ENCODE results near the gene FZD1.

Gene FZD1

DNA sequence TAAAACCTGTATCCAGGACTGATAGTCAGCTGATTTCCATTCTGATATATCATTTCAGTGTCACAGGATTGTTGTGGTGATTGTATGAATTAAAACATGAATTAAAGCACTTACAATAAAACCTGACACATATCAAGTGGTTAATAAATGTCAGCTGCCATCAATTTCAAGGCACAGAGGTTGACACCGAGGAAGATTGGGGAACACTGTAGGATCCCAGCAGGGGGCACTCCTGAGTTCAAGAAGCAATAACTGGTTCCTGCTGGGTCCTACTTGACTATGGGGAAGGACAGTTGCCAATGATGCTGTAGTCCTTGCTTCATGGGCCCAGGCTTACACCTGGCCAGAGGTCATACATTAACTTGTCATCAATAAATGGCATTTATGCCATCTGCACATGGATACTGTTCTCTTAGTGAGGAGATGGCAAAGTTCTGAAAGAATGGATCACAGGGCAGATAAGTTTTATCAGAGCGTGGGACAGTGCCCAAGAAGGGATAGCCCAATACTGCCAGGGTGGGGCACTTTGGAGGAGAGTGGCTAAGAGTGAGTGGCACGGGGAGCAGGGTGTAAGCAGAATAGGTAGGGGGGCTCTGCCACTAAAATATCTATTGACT is 24.1 kb downstream of the FZD1 start:
- H3K27ac ChIP-seq (ENCODE audit: low read depth, low read length), result no peak overlapping the region
- no peaks in the 10 kb centered on the region; the same call in 1 of the 2 replicates for H3K27me3 ChIP-seq (ENCODE audit: insufficient read depth, low read length)
- H3K4me3 ChIP-seq (ENCODE audit: low read length), result no peak overlapping the region
- no peak overlapping the region for H3K9ac ChIP-seq (ENCODE audit: low read depth, low read length)
- peaks cover 8% of the 10 kb centered on the region; the same call in 1 of the 2 replicates for H3K4me1 ChIP-seq (ENCODE audit: insufficient read depth, low read length)
- 73% methylated on average over 3 of the region's 3 CpGs for WGBS
- no peaks in the 10 kb centered on the region for H3K9me3 ChIP-seq (ENCODE audit: insufficient read depth, low read depth, low read length)
- no peaks in the 10 kb centered on the region for H3K36me3 ChIP-seq (ENCODE audit: insufficient read depth, low read length)

GRCh38 chr7:91289633-91290254 is 25.5 kb downstream of the FZD1 start:
- Histone ChIP-seq H3K27me3 (ENCODE audit: insufficient read depth, low read length) (no peaks in the 10 kb centered on the region; the same call in 1 of the 2 replicates), H3K36me3 (ENCODE audit: insufficient read depth, low read length) (no peaks in the 10 kb centered on the region), H3K4me3 (ENCODE audit: low read length) (no peak overlapping the region), H3K9ac (ENCODE audit: low read depth, low read length) (no peak overlapping the region), H3K4me1 (ENCODE audit: insufficient read depth, low read length) (peaks cover 8% of the 10 kb centered on the region; the same call in 1 of the 2 replicates), H3K27ac (ENCODE audit: low read depth, low read length) (no peak overlapping the region), H3K9me3 (ENCODE audit: insufficient read depth, low read depth, low read length) (no peaks in the 10 kb centered on the region)
- WGBS, result 82% methylated on average over 4 of the region's 5 CpGs

GRCh38 chr7:91291302-91291701 is 27.1 kb downstream of the FZD1 start:
- H3K9ac ChIP-seq (ENCODE audit: low read depth, low read length), result no peak overlapping the region
- H3K4me3 ChIP-seq (ENCODE audit: low read length), result no peak overlapping the region
- no peak overlapping the region for H3K27ac ChIP-seq (ENCODE audit: low read depth, low read length)
- no peaks in the 10 kb centered on the region for H3K9me3 ChIP-seq (ENCODE audit: insufficient read depth, low read depth, low read length)
- no peaks in the 10 kb centered on the region; the same call in 1 of the 2 replicates for H3K27me3 ChIP-seq (ENCODE audit: insufficient read depth, low read length)
- no peaks in the 10 kb centered on the region for H3K36me3 ChIP-seq (ENCODE audit: insufficient read depth, low read length)
- WGBS, result 95% methylated on average over 5 of the region's 5 CpGs
- H3K4me1 ChIP-seq (ENCODE audit: insufficient read depth, low read length), result peaks cover 5% of the 10 kb centered on the region; the same call in 1 of the 2 replicates

GRCh38 chr7:91291902-91292301 is 27.7 kb downstream of the FZD1 start:
- H3K9ac ChIP-seq (ENCODE audit: low read depth, low read length), result no peak overlapping the region
- H3K36me3 ChIP-seq (ENCODE audit: insufficient read depth, low read length), result no peaks in the 10 kb centered on the region
- H3K27me3 ChIP-seq (ENCODE audit: insufficient read depth, low read length), result no peaks in the 10 kb centered on the region
- H3K9me3 ChIP-seq (ENCODE audit: insufficient read depth, low read depth, low read length), result no peaks in the 10 kb centered on the region
- WGBS, result 88% methylated on average over 1 of the region's 1 CpG
- no peaks in the 10 kb centered on the region for H3K4me1 ChIP-seq (ENCODE audit: insufficient read depth, low read length)
- no peak overlapping the region for H3K4me3 ChIP-seq (ENCODE audit: low read length)
- no peak overlapping the region for H3K27ac ChIP-seq (ENCODE audit: low read depth, low read length)

GRCh38 chr7:91292506-91292905 is 28.3 kb downstream of the FZD1 start:
- Histone ChIP-seq H3K4me1 (ENCODE audit: insufficient read depth, low read length) (no peaks in the 10 kb centered on the region), H3K9me3 (ENCODE audit: insufficient read depth, low read depth, low read length) (no peaks in the 10 kb centered on the region), H3K27ac (ENCODE audit: low read depth, low read length) (no peak overlapping the region), H3K27me3 (ENCODE audit: insufficient read depth, low read length) (no peaks in the 10 kb centered on the region), H3K4me3 (ENCODE audit: low read length) (no peak overlapping the region), H3K36me3 (ENCODE audit: insufficient read depth, low read length) (no peaks in the 10 kb centered on the region), H3K9ac (ENCODE audit: low read depth, low read length) (no peak overlapping the region)
- WGBS, result 92% methylated on average over 1 of the region's 1 CpG

GRCh38 chr7:91293136-91293535 is 28.9 kb downstream of the FZD1 start:
- Histone ChIP-seq H3K27me3 (ENCODE audit: insufficient read depth, low read length) (no peaks in the 10 kb centered on the region), H3K36me3 (ENCODE audit: insufficient read depth, low read length) (no peaks in the 10 kb centered on the region), H3K9ac (ENCODE audit: low read depth, low read length) (no peak overlapping the region), H3K27ac (ENCODE audit: low read depth, low read length) (no peak overlapping the region), H3K9me3 (ENCODE audit: insufficient read depth, low read depth, low read length) (no peaks in the 10 kb centered on the region), H3K4me3 (ENCODE audit: low read length) (no peak overlapping the region), H3K4me1 (ENCODE audit: insufficient read depth, low read length) (no peaks in the 10 kb centered on the region)
- WGBS, result 91% methylated on average over 2 of the region's 2 CpGs

DNA sequence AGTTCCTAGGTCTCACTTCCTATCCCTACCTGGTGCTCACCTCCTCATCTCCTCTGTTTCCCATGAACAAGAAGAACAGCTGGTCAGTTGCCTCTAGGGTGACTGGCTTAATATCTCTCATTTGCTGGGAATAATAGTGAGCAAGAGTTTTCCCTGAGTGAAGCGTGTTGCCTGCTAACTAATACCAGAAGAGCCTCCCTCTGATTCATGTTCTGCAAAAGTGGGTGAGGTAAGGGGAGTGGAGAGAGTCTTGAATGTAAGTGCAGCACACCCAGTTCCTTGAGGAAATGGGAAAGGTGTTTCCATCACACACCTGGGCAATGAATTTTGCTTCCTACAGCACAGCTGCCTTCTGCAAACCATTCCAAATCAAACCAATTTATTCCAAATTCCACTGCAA is 29.6 kb downstream of the FZD1 start:
- 89% methylated on average over 1 of the region's 1 CpG for WGBS

DNA sequence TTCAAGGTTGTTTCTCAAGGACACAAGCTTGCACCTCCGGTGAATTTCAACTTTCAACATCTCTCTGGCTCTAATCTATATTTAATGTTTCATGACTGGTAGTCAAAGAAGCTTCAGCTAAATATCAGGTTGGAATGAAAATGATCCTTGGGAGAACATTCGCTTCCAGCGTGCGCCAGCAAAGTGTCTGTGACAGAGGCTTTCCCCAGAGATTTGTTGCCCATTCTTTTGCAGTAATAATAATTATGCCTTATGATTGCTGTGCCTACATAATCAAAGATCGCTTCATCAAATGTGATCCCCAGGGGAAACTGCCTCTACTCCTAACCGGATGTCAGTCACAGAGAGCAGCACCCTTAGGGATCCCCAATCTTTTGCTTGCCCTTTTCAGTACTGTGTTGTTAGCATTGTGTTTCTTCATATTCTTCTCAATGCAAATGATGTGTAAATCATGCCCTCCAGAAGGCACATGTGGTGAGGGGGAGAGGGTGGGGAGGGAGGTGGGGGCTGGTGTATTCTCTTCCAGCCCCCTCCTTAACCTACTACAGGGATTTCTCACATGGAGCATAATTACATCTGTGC is 30.5 kb downstream of the FZD1 start:
- WGBS, result 92% methylated on average over 6 of the region's 6 CpGs
- no peak overlapping the region for H3K4me3 ChIP-seq (ENCODE audit: low read length)
- H3K27ac ChIP-seq (ENCODE audit: low read depth, low read length), result no peak overlapping the region
- no peak overlapping the region for H3K9ac ChIP-seq (ENCODE audit: low read depth, low read length)
- H3K9me3 ChIP-seq (ENCODE audit: insufficient read depth, low read depth, low read length), result no peaks in the 10 kb centered on the region
- no peaks in the 10 kb centered on the region for H3K36me3 ChIP-seq (ENCODE audit: insufficient read depth, low read length)
- H3K27me3 ChIP-seq (ENCODE audit: insufficient read depth, low read length), result no peaks in the 10 kb centered on the region
- H3K4me1 ChIP-seq (ENCODE audit: insufficient read depth, low read length), result no peaks in the 10 kb centered on the region

More for the DNA sequence above, 29.6 kb downstream of the FZD1 start:
- Histone ChIP-seq H3K9ac (ENCODE audit: low read depth, low read length) (no peak overlapping the region), H3K27me3 (ENCODE audit: insufficient read depth, low read length) (no peaks in the 10 kb centered on the region), H3K4me3 (ENCODE audit: low read length) (no peak overlapping the region), H3K36me3 (ENCODE audit: insufficient read depth, low read length) (no peaks in the 10 kb centered on the region), H3K27ac (ENCODE audit: low read depth, low read length) (no peak overlapping the region), H3K9me3 (ENCODE audit: insufficient read depth, low read depth, low read length) (no peaks in the 10 kb centered on the region), H3K4me1 (ENCODE audit: insufficient read depth, low read length) (no peaks in the 10 kb centered on the region)

DNA sequence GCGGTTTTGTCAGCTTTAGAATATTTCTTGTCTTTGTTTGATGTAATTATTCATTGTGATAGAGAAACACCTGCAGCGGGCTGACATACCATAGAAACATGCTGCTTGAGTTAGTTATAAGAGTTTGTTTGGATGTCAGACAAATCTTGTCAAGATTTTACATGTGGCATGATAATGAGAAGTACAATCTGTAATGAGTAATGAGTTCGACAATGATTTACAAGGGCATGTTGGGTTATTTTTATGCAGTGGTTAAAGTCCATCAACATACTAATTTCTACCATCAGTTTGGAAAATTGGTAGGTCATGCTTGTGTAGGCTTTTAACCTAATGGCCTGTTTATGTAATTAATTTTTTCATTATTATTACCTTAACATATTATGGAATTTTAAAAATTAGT is 31.3 kb downstream of the FZD1 start:
- Histone ChIP-seq H3K36me3 (ENCODE audit: insufficient read depth, low read length) (no peaks in the 10 kb centered on the region), H3K9me3 (ENCODE audit: insufficient read depth, low read depth, low read length) (no peaks in the 10 kb centered on the region)
- 96% methylated on average over 3 of the region's 3 CpGs for WGBS

GRCh38 chr7:91297939-91298338 is 33.7 kb downstream of the FZD1 start:
- WGBS, result 100% methylated on average over 1 of the region's 1 CpG
- no peak overlapping the region for H3K4me3 ChIP-seq (ENCODE audit: low read length)
- no peaks in the 10 kb centered on the region for H3K27me3 ChIP-seq (ENCODE audit: insufficient read depth, low read length)
- H3K9ac ChIP-seq (ENCODE audit: low read depth, low read length), result no peak overlapping the region
- H3K4me1 ChIP-seq (ENCODE audit: insufficient read depth, low read length), result no peaks in the 10 kb centered on the region
- H3K9me3 ChIP-seq (ENCODE audit: insufficient read depth, low read depth, low read length), result no peaks in the 10 kb centered on the region
- no peak overlapping the region for H3K27ac ChIP-seq (ENCODE audit: low read depth, low read length)
- H3K36me3 ChIP-seq (ENCODE audit: insufficient read depth, low read length), result no peaks in the 10 kb centered on the region

More for the DNA sequence above, 31.3 kb downstream of the FZD1 start:
- Histone ChIP-seq H3K4me3 (ENCODE audit: low read length) (no peak overlapping the region), H3K4me1 (ENCODE audit: insufficient read depth, low read length) (no peaks in the 10 kb centered on the region), H3K27me3 (ENCODE audit: insufficient read depth, low read length) (no peaks in the 10 kb centered on the region), H3K27ac (ENCODE audit: low read depth, low read length) (no peak overlapping the region), H3K9ac (ENCODE audit: low read depth, low read length) (no peak overlapping the region)

DNA sequence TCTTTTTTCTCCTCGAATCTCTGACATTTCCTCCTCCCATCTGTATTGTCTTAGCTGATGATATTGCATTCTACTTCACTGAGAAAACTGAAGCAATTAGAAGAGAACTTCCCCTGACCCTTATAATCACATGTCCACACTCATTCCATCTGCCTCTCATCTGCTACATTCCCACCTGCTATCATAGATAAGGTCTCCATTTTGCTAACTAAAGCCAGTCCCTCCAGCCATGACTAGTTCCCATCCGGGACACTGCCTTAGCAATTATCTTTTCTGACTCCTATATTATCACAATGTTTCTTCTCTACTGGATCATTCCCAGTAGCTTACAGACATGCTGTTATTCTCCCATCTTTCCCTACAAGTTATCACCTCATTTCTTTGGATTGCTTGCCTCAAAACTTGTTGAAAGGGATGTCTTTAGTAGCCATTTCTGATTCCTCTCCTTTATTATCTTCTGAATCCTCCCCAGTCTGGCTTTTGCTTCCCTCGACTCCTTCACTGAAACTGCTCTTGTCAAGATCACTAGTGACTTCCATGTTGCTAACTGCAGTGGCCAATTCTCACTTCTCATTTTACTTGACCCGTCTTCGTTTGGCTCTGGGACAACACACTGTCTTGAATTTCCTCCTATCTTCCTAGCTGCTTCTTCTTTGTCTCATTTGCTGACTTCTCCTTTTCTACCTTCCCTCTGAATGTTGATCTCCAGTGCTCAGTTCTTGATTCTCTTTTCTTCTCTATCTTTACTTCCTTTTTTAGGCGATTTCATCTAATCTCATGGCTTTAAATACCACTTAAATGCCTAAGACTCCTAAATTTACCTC is 35.9 kb downstream of the FZD1 start:
- Histone ChIP-seq H3K4me1 (ENCODE audit: insufficient read depth, low read length) (no peaks in the 10 kb centered on the region), H3K36me3 (ENCODE audit: insufficient read depth, low read length) (no peaks in the 10 kb centered on the region), H3K9ac (ENCODE audit: low read depth, low read length) (no peak overlapping the region), H3K4me3 (ENCODE audit: low read length) (no peak overlapping the region), H3K27ac (ENCODE audit: low read depth, low read length) (no peak overlapping the region), H3K27me3 (ENCODE audit: insufficient read depth, low read length) (no peaks in the 10 kb centered on the region), H3K9me3 (ENCODE audit: insufficient read depth, low read depth, low read length) (no peaks in the 10 kb centered on the region)
- 93% methylated on average over 6 of the region's 6 CpGs for WGBS
